Muscle of back (tissue), 11 donors: ENCODE measurements around the gene STIP1. TPM values are rescaled to one million over a fixed set of nuclear protein-coding genes. Genes with fewer than 3 reads are reported as not detected.

Source experiments
- DNase-seq, 3 donors: peaks; one replicate each; pipeline versions ENCODE4 v3.0.0 to v3.0.0-alpha.2; 2013
- polyA plus RNA-seq, 10 donors: library from polyadenylated mRNA; unstranded; fragments of 120-200 nt; gene quantifications; one replicate each; pipeline ENCODE4 v1.2.1, GENCODE V29; 2013; ENCODE audit not compliant: insufficient read length in 10 of 10

The STIP1 gene
- polyA plus RNA-seq, 10 donors: 109 to 167 (median 134) TPM

GRCh38 chr11:64192434-64192833, 6.5 kb downstream of the STIP1 start:
- no peak for DNase-seq

GRCh38 chr11:64196626-64197025, 10.7 kb downstream of the STIP1 start:
- DNase-seq: no peak

GRCh38 chr11:64198511-64198910, 12.5 kb downstream of the STIP1 start:
- no peak for DNase-seq

- DNase-seq: no peak
These were observed 15.6 kb downstream of the STIP1 start for GRCh38 chr11:64201543-64201942.

- DNase-seq: no peak
These were observed 17.0 kb downstream of the STIP1 start for GRCh38 chr11:64202992-64203391.

- no peak for DNase-seq
These were observed 17.6 kb downstream of the STIP1 start for GRCh38 chr11:64203421-64204079.

- DNase-seq: no peak
These were observed 18.1 kb downstream of the STIP1 start for GRCh38 chr11:64204080-64204440.

- DNase-seq: peak; percentile 87 to 90 (median 89)
These were observed 18.6 kb downstream of the STIP1 start for GRCh38 chr11:64204464-64204989.

- peak in 1 of 3 donors; percentile 46 for DNase-seq
These were observed 20.7 kb downstream of the STIP1 start, which contains the start of gene FERMT3 for GRCh38 chr11:64206457-64207255. Gene FERMT3, plus strand, starts transcription at chr11:64206721. Its CDS starts 644 bp downstream, at chr11:64207365.

- DNase-seq: peak; percentile 53 to 91 (median 70)
These were observed 21.5 kb downstream of the STIP1 start for GRCh38 chr11:64207256-64208085.

GRCh38 chr11:64208086-64208795, 22.3 kb downstream of the STIP1 start:
- DNase-seq: no peak

GRCh38 chr11:64208796-64209562, 23.0 kb downstream of the STIP1 start:
- no peak for DNase-seq

- DNase-seq: no peak
These were observed 23.5 kb downstream of the STIP1 start for GRCh38 chr11:64209563-64209843.

- DNase-seq: no peak
These were observed 24.5 kb downstream of the STIP1 start for GRCh38 chr11:64210301-64211020.

GRCh38 chr11:64211181-64211872, 25.4 kb downstream of the STIP1 start:
- no peak for DNase-seq

- no peak for DNase-seq
These were observed 30.9 kb downstream of the STIP1 start for GRCh38 chr11:64216879-64217278.

- peak in 1 of 3 donors; percentile 15 for DNase-seq
These were observed 32.8 kb downstream of the STIP1 start for GRCh38 chr11:64218628-64219353.

GRCh38 chr11:64219354-64219684, 33.3 kb downstream of the STIP1 start:
- DNase-seq: no peak

- no peak for DNase-seq
These were observed 33.8 kb downstream of the STIP1 start for GRCh38 chr11:64219755-64220154.
